ENCODE measurements around the gene SULT2A1.

DNA sequence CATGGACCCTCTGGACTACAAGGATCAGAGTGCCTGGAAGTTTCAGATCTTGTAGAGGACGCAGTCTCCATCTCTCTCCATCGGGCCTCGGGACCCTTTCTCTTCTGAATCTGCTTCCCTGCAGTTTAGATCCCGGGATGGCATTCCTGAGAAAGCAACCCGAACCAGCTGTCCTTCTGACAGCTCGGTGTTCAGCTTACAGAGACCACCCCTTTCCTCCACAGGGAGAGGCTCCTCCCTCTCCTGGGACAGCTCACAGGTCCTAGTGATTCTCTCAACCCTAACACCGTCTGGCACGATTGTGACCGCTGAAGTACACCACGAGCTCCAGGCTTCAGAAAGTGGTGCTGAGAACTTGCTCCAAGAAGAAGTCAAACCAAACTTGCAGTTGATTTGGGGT, 46.2 kb downstream of the SULT2A1 start:
- TF ChIP-seq POLR2AphosphoS5 (IDR thresholded peaks at IDR 0.05; ENCODE audit: low read depth, low read length) (no peak), TAF1 (IDR thresholded peaks at IDR 0.05; ENCODE audit: borderline replicate concordance, insufficient read depth, low read length) (no peak), SIN3A (IDR thresholded peaks at IDR 0.05; ENCODE audit: borderline replicate concordance, insufficient read depth, low read length) (no peak), FOXP2 (optimal IDR thresholded peaks at IDR 0.05; ENCODE audit: borderline replicate concordance, extremely low read depth, extremely low read length, insufficient read depth) (no peak)
- TF ChIP-seq, protein P1, sequence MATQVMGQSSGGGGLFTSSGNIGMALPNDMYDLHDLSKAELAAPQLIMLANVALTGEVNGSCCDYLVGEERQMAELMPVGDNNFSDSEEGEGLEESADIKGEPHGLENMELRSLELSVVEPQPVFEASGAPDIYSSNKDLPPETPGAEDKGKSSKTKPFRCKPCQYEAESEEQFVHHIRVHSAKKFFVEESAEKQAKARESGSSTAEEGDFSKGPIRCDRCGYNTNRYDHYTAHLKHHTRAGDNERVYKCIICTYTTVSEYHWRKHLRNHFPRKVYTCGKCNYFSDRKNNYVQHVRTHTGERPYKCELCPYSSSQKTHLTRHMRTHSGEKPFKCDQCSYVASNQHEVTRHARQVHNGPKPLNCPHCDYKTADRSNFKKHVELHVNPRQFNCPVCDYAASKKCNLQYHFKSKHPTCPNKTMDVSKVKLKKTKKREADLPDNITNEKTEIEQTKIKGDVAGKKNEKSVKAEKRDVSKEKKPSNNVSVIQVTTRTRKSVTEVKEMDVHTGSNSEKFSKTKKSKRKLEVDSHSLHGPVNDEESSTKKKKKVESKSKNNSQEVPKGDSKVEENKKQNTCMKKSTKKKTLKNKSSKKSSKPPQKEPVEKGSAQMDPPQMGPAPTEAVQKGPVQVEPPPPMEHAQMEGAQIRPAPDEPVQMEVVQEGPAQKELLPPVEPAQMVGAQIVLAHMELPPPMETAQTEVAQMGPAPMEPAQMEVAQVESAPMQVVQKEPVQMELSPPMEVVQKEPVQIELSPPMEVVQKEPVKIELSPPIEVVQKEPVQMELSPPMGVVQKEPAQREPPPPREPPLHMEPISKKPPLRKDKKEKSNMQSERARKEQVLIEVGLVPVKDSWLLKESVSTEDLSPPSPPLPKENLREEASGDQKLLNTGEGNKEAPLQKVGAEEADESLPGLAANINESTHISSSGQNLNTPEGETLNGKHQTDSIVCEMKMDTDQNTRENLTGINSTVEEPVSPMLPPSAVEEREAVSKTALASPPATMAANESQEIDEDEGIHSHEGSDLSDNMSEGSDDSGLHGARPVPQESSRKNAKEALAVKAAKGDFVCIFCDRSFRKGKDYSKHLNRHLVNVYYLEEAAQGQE (IDR thresholded peaks at IDR 0.05; ENCODE audit: insufficient read depth in 1 of 2, low read depth in 2 of 2, low read length in 2 of 2): no peak

Data from PFSK-1 (cell line).